Measurements from ENCODE around the gene L3HYPDH. TPM values are rescaled to one million over a fixed set of nuclear protein-coding genes. Genes with fewer than 3 reads are reported as not detected.
"Not testable (repeated sequence)": the region's sequence is repeated elsewhere in the genome, so short reads cannot be mapped to it uniquely, and the experiment has no call there.

L3HYPDH gene
- total RNA-seq, 2 donors from 2014 or later, result 8.6 to 10.9 TPM

- DNase-seq, result peak; percentile 61 to 69
- H3K9me3 Mint-ChIP-seq, result no peaks in the 10 kb centered on the region
- H3K4me1 Mint-ChIP-seq (ENCODE audit: low read depth), result peaks cover 18% of the 10 kb centered on the region
- peak overlapping the region; percentile 90 to 93 for H3K4me3 Mint-ChIP-seq
- H3K27me3 Mint-ChIP-seq (ENCODE audit: low read depth), result peaks cover 13% of the 10 kb centered on the region
- peaks cover 0 to 2% of the 10 kb centered on the region in 2 donors for H3K36me3 Mint-ChIP-seq (ENCODE audit: insufficient read depth in 2 of 2)
- peak; percentile 77 to 79 for ATAC-seq (replicated peaks in 1 of 2)
- no peak overlapping the region for H3K27ac Mint-ChIP-seq
These were observed 19.5 kb downstream of the L3HYPDH start for GRCh38 chr14:59464486-59465315.

- Mint-ChIP-seq H3K27me3 (ENCODE audit: low read depth) (peaks cover 18% of the 10 kb centered on the region), H3K27ac (no peak overlapping the region), H3K36me3 (ENCODE audit: insufficient read depth in 2 of 2) (peaks cover 0 to 2% of the 10 kb centered on the region in 2 donors), H3K9me3 (no peaks in the 10 kb centered on the region), H3K4me1 (ENCODE audit: low read depth) (peaks cover 18% of the 10 kb centered on the region), H3K4me3 (peak overlapping the region; percentile 90 to 93)
- DNase-seq (peak; percentile 51 to 52), ATAC-seq (replicated peaks in 1 of 2) (peak; percentile 35 to 48)
These were observed 20.3 kb downstream of the L3HYPDH start for GRCh38 chr14:59463787-59464485.

- no peak for DNase-seq
- no peaks in the 10 kb centered on the region for H3K9me3 Mint-ChIP-seq
- H3K4me3 Mint-ChIP-seq, result no peak overlapping the region
- no peak overlapping the region for H3K27ac Mint-ChIP-seq
- peaks cover 18% of the 10 kb centered on the region for H3K27me3 Mint-ChIP-seq (ENCODE audit: low read depth)
- ATAC-seq (replicated peaks in 1 of 2), result no peak
- H3K4me1 Mint-ChIP-seq (ENCODE audit: low read depth), result peaks cover 18% of the 10 kb centered on the region
- H3K36me3 Mint-ChIP-seq (ENCODE audit: insufficient read depth in 2 of 2), result peaks cover 0 to 5% of the 10 kb centered on the region in 2 donors
These were observed 22.3 kb downstream of the L3HYPDH start for GRCh38 chr14:59461891-59462290.

- peaks cover 0 to 6% of the 10 kb centered on the region in 2 donors for H3K36me3 Mint-ChIP-seq (ENCODE audit: insufficient read depth in 2 of 2)
- peaks cover 18% of the 10 kb centered on the region for H3K27me3 Mint-ChIP-seq (ENCODE audit: low read depth)
- no peak for DNase-seq
- no peak overlapping the region for H3K27ac Mint-ChIP-seq
- H3K9me3 Mint-ChIP-seq, result no peaks in the 10 kb centered on the region
- peaks cover 11% of the 10 kb centered on the region for H3K4me1 Mint-ChIP-seq (ENCODE audit: low read depth)
- no peak overlapping the region for H3K4me3 Mint-ChIP-seq
- no peak for ATAC-seq (replicated peaks in 1 of 2)
These were observed 23.8 kb downstream of the L3HYPDH start for GRCh38 chr14:59460378-59460777.

- no peaks in the 10 kb centered on the region for H3K9me3 Mint-ChIP-seq
- ATAC-seq (replicated peaks in 1 of 2) (no peak), DNase-seq (no peak)
- peaks cover under 1 to 4% of the 10 kb centered on the region in 2 donors for H3K36me3 Mint-ChIP-seq (ENCODE audit: insufficient read depth in 2 of 2)
- H3K4me1 Mint-ChIP-seq (ENCODE audit: low read depth), result peaks cover 2% of the 10 kb centered on the region
- H3K27me3 Mint-ChIP-seq (ENCODE audit: low read depth), result peaks cover 14% of the 10 kb centered on the region
- no peak overlapping the region for H3K4me3 Mint-ChIP-seq
- no peak overlapping the region for H3K27ac Mint-ChIP-seq
These were observed 25.7 kb downstream of the L3HYPDH start for GRCh38 chr14:59458486-59458885.

GRCh38 chr14:59455411-59455810, 28.8 kb downstream of the L3HYPDH start:
- no peak overlapping the region for H3K27ac Mint-ChIP-seq

GRCh38 chr14:59454139-59454538, 30.1 kb downstream of the L3HYPDH start:
- no peaks in the 10 kb centered on the region for H3K27me3 Mint-ChIP-seq (ENCODE audit: low read depth)
- ATAC-seq (replicated peaks in 1 of 2) (no peak), DNase-seq (no peak)
- H3K4me3 Mint-ChIP-seq, result no peak overlapping the region
- H3K4me1 Mint-ChIP-seq (ENCODE audit: low read depth), result no peaks in the 10 kb centered on the region
- H3K9me3 Mint-ChIP-seq, result no peaks in the 10 kb centered on the region
- no peak overlapping the region for H3K27ac Mint-ChIP-seq
- H3K36me3 Mint-ChIP-seq (ENCODE audit: insufficient read depth in 2 of 2), result peaks cover 2 to 5% of the 10 kb centered on the region in 2 donors

More at GRCh38 chr14:59455411-59455810, 28.8 kb downstream of the L3HYPDH start:
- H3K9me3 Mint-ChIP-seq, result no peaks in the 10 kb centered on the region
- peaks cover 2 to 5% of the 10 kb centered on the region in 2 donors for H3K36me3 Mint-ChIP-seq (ENCODE audit: insufficient read depth in 2 of 2)
- H3K4me1 Mint-ChIP-seq (ENCODE audit: low read depth), result no peaks in the 10 kb centered on the region
- DNase-seq, result no peak
- H3K4me3 Mint-ChIP-seq, result no peak overlapping the region
- ATAC-seq (replicated peaks in 1 of 2), result no peak
- peaks cover 7% of the 10 kb centered on the region for H3K27me3 Mint-ChIP-seq (ENCODE audit: low read depth)

- Mint-ChIP-seq H3K36me3 (ENCODE audit: insufficient read depth in 2 of 2) (peaks cover 2% of the 10 kb centered on the region in 2 donors), H3K27ac (no peak overlapping the region), H3K4me1 (ENCODE audit: low read depth) (no peaks in the 10 kb centered on the region), H3K27me3 (ENCODE audit: low read depth) (no peaks in the 10 kb centered on the region), H3K4me3 (no peak overlapping the region), H3K9me3 (no peaks in the 10 kb centered on the region)
- ATAC-seq (replicated peaks in 1 of 2) (no peak), DNase-seq (no peak)
These were observed 32.4 kb downstream of the L3HYPDH start for GRCh38 chr14:59451849-59452248.

GRCh38 chr14:59450716-59451115, 33.5 kb downstream of the L3HYPDH start:
- no peaks in the 10 kb centered on the region for H3K27me3 Mint-ChIP-seq (ENCODE audit: low read depth)
- no peak overlapping the region for H3K4me3 Mint-ChIP-seq
- DNase-seq (no peak), ATAC-seq (replicated peaks in 1 of 2) (no peak)
- H3K36me3 Mint-ChIP-seq (ENCODE audit: insufficient read depth in 2 of 2), result peaks cover 2% of the 10 kb centered on the region in 2 donors
- no peaks in the 10 kb centered on the region for H3K9me3 Mint-ChIP-seq
- H3K27ac Mint-ChIP-seq, result no peak overlapping the region
- H3K4me1 Mint-ChIP-seq (ENCODE audit: low read depth), result no peaks in the 10 kb centered on the region

GRCh38 chr14:59448673-59449072, 35.5 kb downstream of the L3HYPDH start:
- H3K4me3 Mint-ChIP-seq; DNase-seq; H3K36me3 Mint-ChIP-seq (ENCODE audit: insufficient read depth in 2 of 2); ATAC-seq (replicated peaks in 1 of 2); H3K4me1 Mint-ChIP-seq (ENCODE audit: low read depth); H3K9me3 Mint-ChIP-seq; H3K27me3 Mint-ChIP-seq (ENCODE audit: low read depth); H3K27ac Mint-ChIP-seq: not testable (repeated sequence)

- H3K27ac Mint-ChIP-seq, result no peak overlapping the region
These were observed 44.8 kb downstream of the L3HYPDH start for GRCh38 chr14:59439256-59439965.

GRCh38 chr14:59438195-59438647, 46.0 kb downstream of the L3HYPDH start:
- DNase-seq (no peak), ATAC-seq (replicated peaks in 1 of 2) (no peak)
- Mint-ChIP-seq H3K4me3 (no peak overlapping the region), H3K27ac (no peak overlapping the region), H3K9me3 (no peaks in the 10 kb centered on the region), H3K36me3 (ENCODE audit: insufficient read depth in 2 of 2) (no peaks in the 10 kb centered on the region), H3K27me3 (ENCODE audit: low read depth) (no peaks in the 10 kb centered on the region), H3K4me1 (ENCODE audit: low read depth) (no peaks in the 10 kb centered on the region)

More at GRCh38 chr14:59439256-59439965, 44.8 kb downstream of the L3HYPDH start:
- DNase-seq (no peak), ATAC-seq (replicated peaks in 1 of 2) (no peak)
- no peak overlapping the region for H3K4me3 Mint-ChIP-seq
- no peaks in the 10 kb centered on the region for H3K27me3 Mint-ChIP-seq (ENCODE audit: low read depth)
- H3K36me3 Mint-ChIP-seq (ENCODE audit: insufficient read depth in 2 of 2), result no peaks in the 10 kb centered on the region
- no peaks in the 10 kb centered on the region for H3K9me3 Mint-ChIP-seq
- H3K4me1 Mint-ChIP-seq (ENCODE audit: low read depth), result no peaks in the 10 kb centered on the region

GRCh38 chr14:59435987-59436386, 48.2 kb downstream of the L3HYPDH start:
- H3K27me3 Mint-ChIP-seq (ENCODE audit: low read depth), result no peaks in the 10 kb centered on the region
- no peaks in the 10 kb centered on the region for H3K9me3 Mint-ChIP-seq
- no peaks in the 10 kb centered on the region for H3K36me3 Mint-ChIP-seq (ENCODE audit: insufficient read depth in 2 of 2)
- no peak overlapping the region for H3K27ac Mint-ChIP-seq
- DNase-seq, result no peak
- no peak overlapping the region for H3K4me3 Mint-ChIP-seq
- ATAC-seq (replicated peaks in 1 of 2), result no peak
- H3K4me1 Mint-ChIP-seq (ENCODE audit: low read depth), result no peaks in the 10 kb centered on the region
